PC-9 (cell line): ENCODE measurements around the gene PARN.

ENCODE experiments used
- CTCF ChIP-seq: fragments of 200-600 bp; sonication (generic); conservative IDR thresholded peaks from 2 replicates; pipeline ENCODE4 v1.6.1; 2017; ENCODE audit warnings: mixed run types, antibody characterized with exemption, mild to moderate bottlenecking, moderate library complexity
- EZH2 ChIP-seq: fragments of 200-600 bp; sonication (generic); IDR thresholded peaks from 2 replicates; pipeline ENCODE4 v1.8.0; 2017; ENCODE audit warnings: antibody characterized with exemption, low read depth

- TF ChIP-seq EZH2 (no peak), CTCF (no peak)
These were observed 235.2 kb downstream of the PARN start for GRCh38 chr16:14394834-14395233.
